Measurements from ENCODE around the gene EPB41L1.

- no peak for TF ChIP-seq CTCF (IDR thresholded peaks at IDR 0.05 in 2 of 3, conservative IDR thresholded peaks at IDR 0.05 in 1 of 3; ENCODE audit: borderline replicate concordance in 1 of 3, insufficient read depth in 1 of 3, low read depth in 2 of 3, low read length in 2 of 3)
- no peak for TF ChIP-seq YY1 (IDR thresholded peaks at IDR 0.05; ENCODE audit: extremely low read depth, insufficient replicate concordance, low read depth, low read length)
- no peak for TF ChIP-seq SP1 (IDR thresholded peaks at IDR 0.05; ENCODE audit: low read depth)
- TF ChIP-seq REST (IDR thresholded peaks at IDR 0.05; ENCODE audit: low read depth): no peak
- no peak for TF ChIP-seq EZH2phosphoT487 (IDR thresholded peaks at IDR 0.05; ENCODE audit: borderline replicate concordance)
- no peak for TF ChIP-seq EZH2 (IDR thresholded peaks at IDR 0.05)
- TF ChIP-seq ZFX (IDR thresholded peaks at IDR 0.05): no peak
- no peak for TF ChIP-seq JUND (IDR thresholded peaks at IDR 0.05)
- no peak for TF ChIP-seq POLR2AphosphoS5 (IDR thresholded peaks at IDR 0.05; ENCODE audit: low read depth, low read length)
- TF ChIP-seq ZNF274 (IDR thresholded peaks at IDR 0.05; ENCODE audit: low read depth, low read length): no peak
- TF ChIP-seq RAD21 (IDR thresholded peaks at IDR 0.05; ENCODE audit: low read depth): no peak
Observed at GRCh38 chr20:36219671-36220220, 65.2 kb downstream of the EPB41L1 start.
